8988T (cell line): ENCODE measurements around the gene PPP1R1A.

Source experiments
- DNase-seq: peaks from one replicate; pipeline ENCODE4 v3.0.0; 2011

PPP1R1A gene

DNA sequence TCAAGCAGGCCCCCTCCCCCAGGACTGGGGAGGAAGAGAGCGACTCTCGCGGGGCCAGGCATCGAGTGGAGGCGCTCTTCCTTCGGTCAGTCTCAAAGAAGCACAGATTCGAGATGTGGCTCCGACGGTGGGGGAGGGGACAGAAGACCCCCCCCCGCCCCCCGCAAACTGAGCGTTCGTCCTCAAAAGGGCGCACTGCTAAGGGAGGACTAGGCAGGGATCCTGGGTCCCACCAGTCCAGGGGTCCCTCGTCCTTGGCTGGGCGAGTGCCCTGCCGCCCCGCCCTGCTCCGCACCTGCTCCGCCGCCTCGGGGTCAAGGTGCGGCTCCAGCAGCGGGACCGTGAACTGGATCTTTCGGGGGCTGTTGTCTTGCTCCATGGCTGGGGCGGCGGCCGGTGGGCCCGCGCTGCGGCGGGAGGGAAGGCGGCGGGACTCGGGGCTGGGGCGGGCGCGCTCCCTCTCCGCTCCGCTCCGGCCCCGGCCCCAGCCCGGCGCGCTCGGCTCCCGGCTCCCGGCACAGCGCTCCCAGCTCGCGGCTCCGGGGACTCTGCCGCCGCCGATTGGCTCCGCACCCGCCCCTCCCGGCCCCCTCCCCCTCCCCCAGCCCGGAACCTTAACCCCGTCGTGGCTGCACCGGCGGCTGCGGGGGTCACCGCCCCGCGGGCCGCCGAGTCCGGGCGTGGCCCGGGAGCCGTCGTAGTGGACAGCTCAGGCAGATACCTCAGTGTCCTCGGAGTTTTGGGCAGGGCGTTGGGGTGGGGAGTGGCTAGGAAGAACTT, at the start of gene PPP1R1A:
Gene PPP1R1A, minus strand, starts transcription at position 550 of the 780 bp plus-strand sequence. Its CDS starts 171 bp downstream, at position 379.
- peak; percentile 58 for DNase-seq

DNA sequence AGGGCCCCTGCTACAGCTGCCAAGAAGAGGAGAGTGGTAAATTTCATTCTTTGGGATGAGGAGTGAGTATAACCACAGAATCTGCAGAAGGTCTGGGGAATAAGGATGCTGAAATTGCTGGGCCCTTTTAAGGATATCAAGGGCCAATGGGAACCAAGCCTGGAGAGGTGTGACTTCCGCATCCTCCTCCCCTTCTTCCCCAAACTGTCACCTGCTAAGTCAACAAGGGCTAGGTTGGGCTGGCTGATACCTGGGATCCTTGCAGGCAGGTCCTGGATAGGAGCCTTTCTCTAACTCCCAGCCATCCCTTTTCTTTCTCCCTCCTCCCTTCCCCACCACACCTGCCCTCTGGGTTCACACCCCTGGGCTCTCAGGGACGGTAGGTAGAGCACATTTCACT, 46.3 kb upstream of the PPP1R1A start, which contains the start of gene LACRT:
Gene LACRT, minus strand, starts transcription at position 101 of the 400 bp plus-strand sequence. Its CDS starts 54 bp downstream, at position 47.
- no peak for DNase-seq

GRCh38 chr12:54631988-54632728, 43.7 kb upstream of the PPP1R1A start:
- DNase-seq: no peak

- DNase-seq: no peak
These were observed 43.1 kb upstream of the PPP1R1A start for GRCh38 chr12:54631551-54631950.

- DNase-seq: no peak
These were observed 41.5 kb upstream of the PPP1R1A start for GRCh38 chr12:54629925-54630324.

- no peak for DNase-seq
These were observed 39.9 kb upstream of the PPP1R1A start for GRCh38 chr12:54628186-54628846.

DNA sequence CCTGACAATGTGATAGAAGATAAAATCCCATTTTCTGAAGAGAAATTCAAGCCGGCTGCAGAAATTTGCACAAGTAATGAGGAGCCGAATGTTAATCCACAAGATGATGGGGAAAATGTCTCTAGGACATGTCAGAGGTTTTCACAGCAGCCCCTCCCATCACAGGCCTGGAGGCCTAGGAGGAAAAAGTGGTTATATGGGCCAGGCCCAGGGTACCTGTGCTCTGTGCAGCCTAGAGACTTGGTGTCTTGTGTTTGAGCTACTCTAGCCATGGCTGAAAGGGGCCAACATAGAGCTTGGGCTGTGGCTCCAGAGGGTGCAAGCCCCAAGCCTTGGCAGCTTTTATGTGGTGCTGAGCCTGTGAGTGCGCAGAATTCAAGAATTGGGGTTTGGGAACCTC, 38.8 kb upstream of the PPP1R1A start:
- no peak for DNase-seq

DNA sequence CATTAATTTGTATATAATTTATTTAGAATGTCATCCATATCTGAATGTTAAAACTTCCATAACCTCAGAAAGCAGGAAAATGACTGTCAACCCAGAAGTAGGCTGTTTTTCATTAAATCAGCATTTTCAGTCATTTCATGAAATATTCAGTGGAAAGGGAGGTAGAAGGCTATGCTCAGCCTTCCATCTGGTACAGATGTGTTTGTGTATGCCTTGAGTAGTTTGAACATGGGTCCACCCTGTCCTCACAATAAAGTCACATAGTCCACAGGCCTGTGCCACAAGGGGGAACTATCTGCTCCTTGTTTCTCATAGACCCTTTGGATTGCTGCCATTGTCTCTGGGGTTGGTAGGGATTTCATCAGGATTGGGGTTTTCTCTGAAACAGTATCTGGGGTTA, 37.1 kb upstream of the PPP1R1A start:
- no peak for DNase-seq

DNA sequence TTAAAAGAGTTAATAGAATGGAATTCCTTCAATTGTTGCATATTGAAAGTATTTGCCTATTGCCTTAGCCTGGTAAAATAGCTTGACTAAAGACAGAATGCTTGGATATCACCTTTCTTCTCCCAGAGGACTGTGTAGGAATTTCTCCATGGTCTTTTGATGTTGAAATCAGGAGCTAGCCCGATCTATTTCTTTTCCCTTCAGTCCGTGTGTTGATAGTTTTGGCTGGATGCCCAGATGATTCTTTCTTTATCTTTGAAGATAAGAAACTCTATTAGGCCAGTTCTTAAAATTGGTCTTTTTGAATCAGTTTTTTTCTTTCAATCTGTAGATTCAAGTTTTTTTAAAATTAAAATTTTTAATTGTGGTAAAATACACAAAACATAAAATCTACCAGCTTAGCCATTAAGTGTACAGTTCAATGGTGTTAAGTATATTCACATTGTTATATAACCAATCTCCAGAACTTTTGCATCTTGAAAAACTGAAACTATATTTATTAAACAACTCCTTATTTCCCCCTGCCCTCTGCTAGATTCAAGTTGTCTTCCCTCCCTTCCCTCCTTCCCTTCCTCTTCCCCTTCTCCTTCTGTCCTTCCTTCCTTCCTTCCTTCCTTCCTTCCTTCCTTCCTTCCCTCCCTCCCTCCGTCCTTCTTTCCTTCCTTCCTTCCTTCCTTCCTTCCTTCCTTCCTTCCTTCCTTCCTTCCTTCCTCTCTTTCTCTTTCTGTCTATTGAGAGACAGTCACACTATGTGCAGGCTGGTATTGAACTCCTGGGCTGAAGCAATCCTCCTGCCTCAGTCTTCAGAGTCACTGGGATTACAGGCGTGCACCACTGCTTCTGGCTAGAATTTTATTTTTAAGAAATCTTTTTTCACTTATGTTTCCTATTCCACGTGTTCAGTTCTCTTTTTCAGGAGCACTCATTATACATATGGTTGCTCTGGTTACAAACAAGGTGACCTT, 36.1 kb upstream of the PPP1R1A start:
- no peak for DNase-seq

GRCh38 chr12:54622463-54623183, 34.2 kb upstream of the PPP1R1A start:
- DNase-seq: no peak

DNA sequence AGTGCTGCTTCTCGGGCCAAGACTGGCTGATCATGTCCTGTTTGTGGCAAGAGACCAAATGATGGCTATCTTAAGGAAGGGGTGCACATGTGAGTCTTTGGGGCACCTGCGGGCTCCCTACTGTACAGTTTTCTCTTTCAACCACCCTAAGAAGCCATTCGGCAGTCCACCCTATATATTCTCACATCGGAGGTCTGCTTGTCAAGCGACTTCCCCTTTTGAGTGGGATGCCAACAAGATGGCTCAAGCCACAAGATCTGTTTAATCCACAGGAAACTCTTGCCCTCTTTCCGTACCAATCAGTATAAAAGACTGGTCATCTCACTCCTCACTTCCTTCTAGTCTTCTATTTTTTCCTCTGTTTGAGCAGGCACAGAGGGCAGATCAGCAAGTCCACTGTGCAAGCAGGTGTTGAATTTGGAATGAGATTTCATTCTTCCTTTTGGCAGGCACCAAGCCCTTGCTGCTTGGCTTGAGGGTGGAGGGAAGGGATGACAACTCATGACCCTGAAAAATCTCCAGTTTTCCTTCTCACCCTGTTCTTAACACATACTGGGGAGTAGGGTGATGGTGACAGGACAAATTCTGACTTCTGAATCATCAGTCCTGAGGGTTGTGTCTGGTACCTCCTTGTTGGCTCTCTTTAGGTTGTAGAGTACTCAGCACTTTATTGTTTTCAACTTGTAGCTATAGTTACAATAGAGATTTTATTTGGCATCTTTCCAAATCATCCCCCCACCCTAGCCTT, 28.6 kb upstream of the PPP1R1A start:
- no peak for DNase-seq

GRCh38 chr12:54612225-54612750, 23.8 kb upstream of the PPP1R1A start:
- no peak for DNase-seq

DNA sequence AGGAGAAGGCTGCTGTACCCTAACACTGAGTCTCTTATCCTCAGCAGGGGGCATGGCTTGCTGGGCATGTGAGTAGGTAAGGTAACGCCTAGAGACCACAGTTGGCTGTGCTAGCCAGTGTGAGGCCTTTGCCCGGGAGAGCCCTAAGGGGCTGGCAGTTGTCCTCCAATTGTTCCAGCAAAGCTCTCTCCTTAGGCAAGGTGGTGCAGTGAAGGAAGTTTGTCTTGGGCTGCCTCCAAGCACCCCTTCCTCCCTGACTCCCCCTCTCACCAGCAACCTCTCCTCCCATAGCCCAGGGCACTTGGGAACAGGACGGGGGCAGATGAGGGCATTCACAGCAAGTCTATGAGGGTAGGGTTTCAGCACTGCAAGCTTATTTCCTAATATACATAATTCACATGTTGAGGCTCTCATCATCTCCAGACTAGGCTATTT, 23.3 kb upstream of the PPP1R1A start:
- DNase-seq: no peak

DNA sequence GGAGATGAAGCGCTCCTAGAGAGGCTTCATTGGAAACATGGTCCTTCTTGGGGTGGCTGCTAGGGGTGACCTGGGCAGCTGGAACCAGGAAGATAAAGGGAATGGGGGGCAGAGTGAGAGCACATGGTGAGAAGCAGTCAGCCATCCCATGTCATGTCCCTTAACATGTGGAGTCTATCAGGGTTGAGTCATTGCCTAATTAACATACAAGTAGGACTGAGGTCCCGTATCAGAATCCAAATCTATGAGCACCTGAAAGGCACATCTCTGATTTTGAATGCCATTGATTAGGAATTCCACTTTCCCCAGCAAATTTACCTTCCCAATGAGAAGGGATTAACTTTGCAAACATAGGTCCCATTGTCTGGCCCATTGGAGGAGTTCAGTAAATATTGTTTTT, 20.3 kb upstream of the PPP1R1A start:
- DNase-seq: no peak

- no peak for DNase-seq
These were observed 19.7 kb upstream of the PPP1R1A start for GRCh38 chr12:54608156-54608555.

GRCh38 chr12:54606556-54606955, 18.1 kb upstream of the PPP1R1A start:
- DNase-seq: no peak

GRCh38 chr12:54605138-54605970, 16.9 kb upstream of the PPP1R1A start:
- no peak for DNase-seq

GRCh38 chr12:54604436-54604835, 16.0 kb upstream of the PPP1R1A start:
- DNase-seq: no peak

DNA sequence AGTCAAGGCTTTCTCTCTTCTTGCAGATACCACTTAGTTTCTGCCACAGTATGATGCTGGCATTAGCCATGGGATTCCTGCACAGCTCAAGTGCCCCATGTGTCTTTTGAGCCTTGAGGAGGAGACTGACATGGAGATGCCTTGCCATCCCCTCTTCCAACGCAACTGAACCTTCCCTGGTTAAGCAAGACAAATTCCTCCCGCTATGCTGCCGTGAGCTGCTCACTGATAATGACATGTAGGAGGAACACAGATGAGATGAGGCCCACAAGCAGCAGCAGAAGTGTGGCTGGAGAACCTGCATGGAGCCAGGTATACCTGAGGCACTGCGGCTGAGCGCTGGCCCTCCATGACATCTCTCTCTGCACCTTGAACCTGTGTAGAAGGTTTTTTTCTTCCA, 15.4 kb upstream of the PPP1R1A start:
- no peak for DNase-seq
